Effector CD8-positive, alpha-beta T cell (primary cell): ENCODE data around the gene DMRT1.

Experiments
- DNase-seq: peaks from one replicate; lab custom pipeline; 2025; lab: John Stamatoyannopoulos, UW

Gene DMRT1

DNA sequence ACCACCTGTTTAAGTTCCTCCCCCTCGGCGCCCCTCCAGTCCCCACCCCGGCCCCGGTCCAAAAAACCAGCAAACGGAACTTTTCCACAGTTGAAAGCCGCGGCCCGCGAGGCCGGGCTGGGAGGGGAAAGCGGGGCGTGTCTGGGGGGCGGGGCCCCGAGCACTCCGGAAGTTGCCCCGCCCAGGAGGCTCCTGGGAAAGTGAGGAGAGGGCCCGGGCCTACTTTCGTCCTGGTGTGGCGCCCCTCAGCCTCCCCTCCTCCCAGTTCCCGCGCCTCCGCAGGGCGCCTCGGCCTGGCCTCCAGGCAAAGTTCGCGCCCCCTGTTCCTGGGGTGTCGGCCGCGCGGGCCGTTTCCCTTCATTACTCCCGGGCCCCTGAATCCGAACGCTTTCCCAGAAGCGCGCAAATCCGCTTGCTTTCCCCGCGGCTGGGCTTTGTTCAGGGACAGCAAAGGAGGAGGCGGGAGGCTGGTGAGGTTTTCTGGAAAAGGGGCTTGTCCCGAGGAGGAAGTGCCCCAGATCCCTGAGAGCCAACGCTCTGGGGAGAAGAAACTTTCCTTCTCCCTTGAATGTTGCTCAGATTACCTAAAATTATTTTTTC lies 130.5 kb downstream of the DMRT1 start:
- no peak for DNase-seq

GRCh38 chr9:972501-973294 lies 131.2 kb downstream of the DMRT1 start:
- DNase-seq = no peak

- no peak for DNase-seq
These were observed 131.9 kb downstream of the DMRT1 start for GRCh38 chr9:973295-973834.

GRCh38 chr9:974031-974995 lies 132.8 kb downstream of the DMRT1 start:
- no peak for DNase-seq

GRCh38 chr9:974996-975739 lies 133.7 kb downstream of the DMRT1 start:
- no peak for DNase-seq

DNA sequence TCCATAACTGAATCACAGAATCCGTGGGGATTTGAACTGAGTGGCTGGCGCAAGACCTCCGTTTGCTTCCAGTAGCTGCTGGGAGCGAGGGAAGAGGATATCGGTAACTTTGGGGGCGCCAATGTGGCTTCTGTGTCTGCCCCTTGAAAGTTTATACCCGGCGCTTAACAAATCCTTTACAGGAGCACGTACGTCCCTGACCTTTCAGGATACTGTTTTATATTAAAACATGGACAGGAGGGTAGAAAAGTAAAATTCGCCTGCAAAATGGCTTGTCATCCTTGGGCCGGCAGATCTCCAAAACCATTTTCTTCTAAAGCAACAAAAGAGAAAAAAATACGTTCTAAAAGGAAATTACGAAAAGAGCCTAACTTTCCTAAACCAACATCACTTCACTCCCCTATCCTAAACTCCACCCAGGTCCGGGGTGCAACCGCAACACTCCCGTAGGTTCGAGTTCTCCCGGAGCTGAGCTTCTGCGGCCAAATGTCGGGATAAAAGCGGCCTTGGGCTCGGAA lies 134.3 kb downstream of the DMRT1 start:
- no peak for DNase-seq

- no peak for DNase-seq
These were observed 134.9 kb downstream of the DMRT1 start, which contains the start of gene DMRT3 for GRCh38 chr9:976258-976942. DMRT3 (plus strand) TSS chr9:976655; CDS start chr9:977002, 347 bp downstream.

- DNase-seq = no peak
These were observed 135.7 kb downstream of the DMRT1 start for GRCh38 chr9:976943-977837.

DNA sequence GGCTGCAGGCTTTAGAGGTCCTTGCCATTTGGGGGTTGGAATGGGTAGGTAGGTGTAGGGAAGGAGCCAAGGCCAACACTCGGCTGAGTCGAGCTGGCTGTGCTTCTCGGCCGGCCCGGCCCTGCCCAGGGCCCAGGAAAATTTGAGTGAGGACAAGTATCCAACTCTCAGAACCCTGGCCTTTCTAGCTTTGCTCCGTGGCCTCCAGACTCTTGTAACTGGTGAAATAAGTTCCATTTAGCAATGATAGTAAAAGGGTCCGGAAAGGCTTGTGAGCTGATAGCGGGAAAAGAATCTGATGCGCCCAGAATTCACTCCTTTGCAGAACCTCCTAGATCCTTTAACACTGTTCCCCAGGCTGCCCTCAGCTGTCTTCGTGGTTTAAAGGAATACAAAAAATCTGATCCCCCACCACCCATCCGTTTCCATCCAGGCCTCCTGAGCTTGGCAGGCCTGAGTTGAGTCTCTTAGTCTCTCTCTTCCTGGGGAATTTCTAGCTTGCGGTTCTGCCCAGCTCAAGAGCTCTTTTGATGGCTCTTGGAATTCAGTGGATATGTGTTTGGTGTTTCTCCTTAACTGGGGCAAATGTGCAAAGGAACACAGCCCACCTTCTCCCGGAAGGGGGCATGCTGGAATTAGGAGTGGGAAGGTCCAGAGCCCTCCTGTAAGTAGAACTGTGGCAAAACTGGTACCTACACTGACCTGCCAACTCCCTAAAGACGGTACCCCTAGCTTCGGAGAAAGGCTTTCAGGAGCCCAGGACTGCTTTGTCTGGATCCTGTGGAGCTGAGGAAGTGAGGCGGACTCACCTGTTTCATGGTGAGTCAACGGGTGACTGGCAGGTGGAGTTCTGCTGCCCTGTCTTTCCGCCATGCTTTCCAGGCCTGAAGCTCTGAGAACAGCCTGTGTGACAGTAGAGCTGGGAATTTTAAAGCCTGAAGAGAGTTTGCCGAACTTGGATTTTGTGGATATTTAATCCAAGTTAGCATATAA lies 136.6 kb downstream of the DMRT1 start:
- DNase-seq = no peak

- no peak for DNase-seq
These were observed 138.5 kb downstream of the DMRT1 start for GRCh38 chr9:979983-980382.

DNA sequence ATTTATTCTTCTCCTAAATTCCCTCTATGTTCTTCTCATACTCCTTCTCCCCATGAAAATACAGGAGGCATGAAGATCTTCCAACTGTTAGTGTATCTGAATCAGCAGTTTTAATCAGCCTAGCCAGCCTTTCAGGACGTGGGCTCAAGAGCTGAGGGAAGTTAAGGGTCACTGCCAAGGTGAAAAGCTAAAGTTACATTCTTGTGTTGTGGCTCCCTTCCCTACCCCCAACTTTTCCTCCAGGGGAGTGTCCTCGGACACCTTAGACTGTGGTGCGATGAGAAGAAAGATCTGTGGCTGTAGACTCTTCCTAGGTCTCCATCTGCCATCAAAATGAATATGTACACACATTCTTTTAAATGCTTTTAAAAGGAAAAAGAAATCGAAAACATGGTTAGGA lies 139.1 kb downstream of the DMRT1 start:
- no peak for DNase-seq

GRCh38 chr9:981491-981898 lies 140.0 kb downstream of the DMRT1 start:
- DNase-seq = no peak

DNA sequence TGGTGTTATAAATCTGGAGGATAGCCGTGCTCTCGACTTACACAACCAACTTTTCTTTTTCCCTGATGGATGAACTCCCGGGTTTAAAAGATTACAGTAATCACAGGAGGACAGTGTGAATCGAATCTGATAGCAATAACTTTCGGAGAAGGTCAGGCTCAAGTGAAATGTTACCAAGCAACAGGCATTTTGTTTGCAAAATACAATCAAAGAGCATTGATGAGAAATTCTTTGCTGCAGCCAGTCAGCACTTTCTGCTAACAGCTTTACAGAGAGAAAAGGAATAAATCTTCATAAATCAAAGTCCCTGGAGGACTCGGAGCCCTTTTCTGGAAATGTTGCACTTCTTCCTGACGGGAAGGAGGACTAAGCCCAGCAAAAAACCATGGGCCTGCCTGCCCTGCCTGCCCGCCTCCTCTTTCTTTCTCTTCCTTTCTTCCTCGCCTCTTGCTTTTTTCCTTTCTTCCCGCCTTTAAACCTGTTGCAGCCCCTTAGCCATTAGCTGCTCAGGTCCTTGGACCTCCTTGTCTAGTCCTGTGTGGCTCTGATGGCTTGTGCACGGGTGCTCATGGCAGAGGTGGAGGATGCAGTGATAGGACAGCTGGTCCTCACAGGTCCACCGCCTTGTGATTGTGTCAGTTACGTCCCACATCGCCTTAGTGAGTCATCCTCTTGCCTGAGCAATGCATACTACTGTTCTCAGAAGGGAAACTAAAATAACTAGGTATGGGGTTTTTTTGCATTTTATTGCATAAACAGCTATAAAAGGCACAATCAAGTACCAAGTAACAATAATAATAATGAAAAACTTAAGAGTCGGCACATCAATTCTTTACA lies 141.1 kb downstream of the DMRT1 start:
- no peak for DNase-seq

GRCh38 chr9:994005-994404 lies 152.5 kb downstream of the DMRT1 start:
- DNase-seq = no peak

DNA sequence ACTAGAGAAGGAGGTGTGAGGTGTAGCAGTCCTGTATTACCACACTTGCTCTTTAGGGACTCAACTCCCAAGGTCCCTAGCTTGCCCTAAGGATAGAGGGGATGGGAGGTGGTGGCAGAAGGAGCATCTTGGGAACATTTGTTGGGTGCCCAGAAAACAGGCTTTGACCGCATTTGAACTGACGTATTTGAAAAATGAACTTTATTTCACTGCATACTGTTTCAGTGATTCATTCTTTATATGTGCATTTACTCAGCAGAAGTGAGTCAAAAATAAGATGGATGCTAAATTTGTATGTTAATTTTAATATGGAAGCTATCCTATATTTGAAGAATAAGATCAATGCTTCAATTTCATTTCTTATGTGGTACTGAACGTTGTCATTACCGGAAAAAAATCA lies 153.7 kb downstream of the DMRT1 start:
- DNase-seq = no peak

GRCh38 chr9:995781-996180 lies 154.3 kb downstream of the DMRT1 start:
- DNase-seq = no peak
